K562 (cell line): ENCODE data around the gene CUX1. TPM values are rescaled to one million over a fixed set of nuclear protein-coding genes. Genes with fewer than 3 reads are reported as not detected.
A peak's percentile ranks its signal among the peaks of the same experiment; 100 is the strongest.

Source experiments
- ATAC-seq: fragments of 200-7000 bp; cut with Tn5 transposase; 3 replicates; pipeline ENCODE4 v1.9.1; 2020; ENCODE audit warnings: moderate library complexity
- BruUV-seq: library from RNA; stranded (reverse); fragments of 400-500 nt; replicated peaks from 2 replicates; lab custom pipeline; 2021; lab: Mats Ljungman, UMichigan
- CTCF ChIA-PET: fragments of 300-600 bp; formaldehyde crosslinking; extraction: SDS; loops from one replicate; lab custom pipeline; 2021; ENCODE audit warnings: low intra/inter-chr PET ratio; lab: Yijun Ruan, JAX
- POLR2A ChIA-PET: fragments of 300-600, 350-650 bp; sonication (Branson Sonifier 250); formaldehyde crosslinking; extraction: SDS; loops from one replicate; lab custom pipeline; 2021; ENCODE audit warnings: antibody characterized with exemption, inconsistent platforms; lab: Yijun Ruan, JAX
- DNase-seq, 4 experiments: peaks; one replicate each; pipeline versions ENCODE4 v3.0.0 to v3.0.0-alpha.2; 2011 to 2018; ENCODE audit warnings: low spot score in 3 of 4, mixed read lengths in 3 of 4; ENCODE audit errors: extremely low read depth in 1 of 4
- FAIRE-seq: peaks from 2 replicates; lab custom pipeline; 2011; peaks lifted over from hg19 to GRCh38; lab: Jason Lieb, UNC
- H2AFZ ChIP-seq: 2 replicates; pipeline ENCODE4 v1.6.0; 2011; ENCODE audit warnings: low read depth, low read length, control low read depth, inconsistent platforms
- H3K27ac ChIP-seq: fragments of 200-600 bp; 3 replicates; pipeline ENCODE4 v1.8.0; 2011; ENCODE audit warnings: low read depth, mild to moderate bottlenecking, control low read depth, inconsistent platforms, low read length, moderate library complexity, mixed read lengths; ENCODE audit errors: extremely low read depth
- H3K27me3 ChIP-seq, 2 experiments: fragments of 300-600 bp in 1 of 2; 2 replicates in 1 of 2; 3 replicates in 1 of 2; pipeline versions ENCODE4 v1.6.0 to v1.8.0; 2011; ENCODE audit warnings: inconsistent platforms in 2 of 2, low read length in 2 of 2, mild to moderate bottlenecking in 1 of 2, mixed read lengths in 1 of 2, moderate library complexity in 1 of 2; ENCODE audit not compliant: control insufficient read depth in 2 of 2, insufficient read depth in 2 of 2
- H3K36me3 ChIP-seq: fragments of 300-600 bp; 3 replicates; pipeline ENCODE4 v1.8.0; 2011; ENCODE audit warnings: mild to moderate bottlenecking, low read length, inconsistent platforms; ENCODE audit not compliant: control insufficient read depth, insufficient read depth
- H3K4me1 ChIP-seq, 2 experiments: fragments of 200-600 bp in 1 of 2; replicated peaks in 1 of 2; 2 replicates in 1 of 2; 3 replicates in 1 of 2; pipeline versions ENCODE4 v1.5.1 to v1.8.0; 2011; ENCODE audit warnings: inconsistent platforms in 2 of 2, low read length in 2 of 2, mild to moderate bottlenecking in 1 of 2, mixed read lengths in 1 of 2, moderate library complexity in 1 of 2; ENCODE audit not compliant: control insufficient read depth in 2 of 2, insufficient read depth in 2 of 2
- H3K4me2 ChIP-seq: 2 replicates; pipeline ENCODE4 v1.6.1; 2011; ENCODE audit warnings: low read length, control low read depth, inconsistent platforms, mixed read lengths; ENCODE audit not compliant: insufficient read depth
- H3K4me3 ChIP-seq: fragments of 200-600 bp; sonication (generic), shearing (Covaris generic); 2 replicates; pipeline ENCODE4 v1.5.1; 2016; ENCODE audit warnings: control low read depth, inconsistent platforms
- H3K79me2 ChIP-seq: fragments of 200-600 bp; 3 replicates; pipeline ENCODE4 v1.8.0; 2011; ENCODE audit warnings: low read length, inconsistent platforms; ENCODE audit not compliant: control insufficient read depth, insufficient read depth
- H3K9ac ChIP-seq, 2 experiments: 2 replicates each; pipeline versions ENCODE4 v1.6.0 to v1.6.1; 2011; ENCODE audit warnings: low read depth in 2 of 2, low read length in 2 of 2, control low read depth in 1 of 2, inconsistent platforms in 1 of 2, mild to moderate bottlenecking in 1 of 2, mixed read lengths in 1 of 2; ENCODE audit not compliant: insufficient read depth in 1 of 2
- H3K9me1 ChIP-seq: one replicate; pipeline ENCODE4 v1.6.0; 2011; ENCODE audit warnings: inconsistent platforms, mild to moderate bottlenecking, low read length, moderate library complexity; ENCODE audit not compliant: control insufficient read depth, insufficient read depth
- H3K9me3 ChIP-seq: replicated peaks from 2 replicates; pipeline ENCODE4 v1.5.1; 2011; ENCODE audit warnings: low read depth, low read length, inconsistent platforms; ENCODE audit not compliant: control insufficient read depth, insufficient read depth
- H4K20me1 ChIP-seq: replicated peaks from 2 replicates; pipeline ENCODE4 v1.6.1; 2011; ENCODE audit warnings: low read length, inconsistent platforms, mixed read lengths; ENCODE audit not compliant: control insufficient read depth, insufficient read depth
- BACH1 ChIP-seq: fragments of 200-800 bp; sonication (Bioruptor generic); IDR thresholded peaks from 2 replicates; pipeline ENCODE4 v1.6.1; 2016; ENCODE audit warnings: missing genetic modification characterization, missing compliant biosample characterization
- ELF2 ChIP-seq: fragments of 250-450 bp; sonication (Bioruptor Pico); IDR thresholded peaks from 2 replicates; pipeline ENCODE4 v1.5.0; 2021; ENCODE audit warnings: mild to moderate bottlenecking
- MXD1 ChIP-seq: fragments of 250-450 bp; sonication (Bioruptor Pico); IDR thresholded peaks from 2 replicates; pipeline ENCODE4 v1.8.0; 2021; ENCODE audit warnings: borderline replicate concordance, mild to moderate bottlenecking, moderate library complexity; ENCODE audit not compliant: poor library complexity, severe bottlenecking
- NR2F6 ChIP-seq: fragments of 450-650 bp; formaldehyde crosslinking; IDR thresholded peaks from 2 replicates; pipeline ENCODE4 v1.4.0; 2020; ENCODE audit warnings: mild to moderate bottlenecking
- PHB2 ChIP-seq: fragments of 450-650 bp; IDR thresholded peaks from 2 replicates; pipeline ENCODE4 v1.6.1; 2017; ENCODE audit warnings: low read depth
- RBM25 ChIP-seq: fragments of 200-400 bp; formaldehyde crosslinking; IDR thresholded peaks from 2 replicates; pipeline ENCODE4 v1.6.1; 2018; ENCODE audit warnings: low read length, low read depth, moderate library complexity; ENCODE audit not compliant: severe bottlenecking
- SOX6 ChIP-seq: fragments of 450-650 bp; IDR thresholded peaks from 2 replicates; pipeline ENCODE4 v1.6.1; 2014; ENCODE audit warnings: mild to moderate bottlenecking
- TSHZ1 ChIP-seq: fragments of 250-450 bp; sonication (Bioruptor Pico); IDR thresholded peaks from 2 replicates; pipeline ENCODE4 v1.4.0; 2020; ENCODE audit warnings: mild to moderate bottlenecking, moderate library complexity
- XRCC4 ChIP-seq: IDR thresholded peaks from one replicate; pipeline ENCODE4 v1.6.1; 2011; ENCODE audit not compliant: insufficient read depth, insufficient read length; ENCODE audit errors: extremely low read depth
- ZNF121 ChIP-seq: sonication (generic); formaldehyde crosslinking; conservative IDR thresholded peaks from 2 replicates; pipeline ENCODE4 v1.8.0; 2022; ENCODE audit warnings: missing genetic modification reagents
- ZNF431 ChIP-seq: sonication (generic); formaldehyde crosslinking; IDR thresholded peaks from 2 replicates; pipeline ENCODE4 v1.8.0; 2022; ENCODE audit warnings: mild to moderate bottlenecking, missing genetic modification reagents
- ZNF449 ChIP-seq: fragments of 250-450 bp; sonication (Bioruptor Pico); IDR thresholded peaks from 2 replicates; pipeline ENCODE4 v1.8.0; 2022; ENCODE audit warnings: moderate library complexity, mild to moderate bottlenecking, inconsistent platforms
- WGBS: fragments of 100-300 bp; shearing (Covaris generic); methylation state at CpG from one replicate; pipeline ENCODE4 v1.1.6; 2016; ENCODE audit warnings: low coverage, mixed read lengths; ENCODE audit not compliant: insufficient coverage; ENCODE audit errors: missing lambda C conversion rate; 5-methylcytosine and 5-hydroxymethylcytosine counted together
- in situ Hi-C: fragments of 300-500 bp; cut with MboI; formaldehyde crosslinking; loops from 4 replicates; pipeline ENCODE4 v1.15.0; 2018; ENCODE audit warnings: inconsistent platforms, mixed read lengths
- intact Hi-C: fragments of 100-400 bp; cut with micrococcal nuclease; formaldehyde crosslinking; loops from 2 replicates; pipeline ENCODE4 v1.14.2; 2022
- polyA plus RNA-seq, 8 experiments: library from polyadenylated mRNA; depleted of rRNA in 4 of 8; stranded (reverse) in 5 of 8; unstranded in 3 of 8; fragments of >200 nt; fragmentation: Nextera tagmentation in 2 of 8; fragmentation: Illumina TruSeq in 1 of 8; extraction: Ambion mirVana in 2 of 8; extraction: Trizol in 1 of 8; gene quantifications; 2 replicates each; pipeline versions ENCODE4 v1.2.1 to v1.2.3, GENCODE V29; 2011 to 2014; ENCODE audit warnings: inconsistent platforms in 1 of 8, missing spikeins in 1 of 8
- total RNA-seq, 7 experiments: library from RNA; depleted of rRNA in 6 of 7; stranded (reverse); fragments of >200 nt in 6 of 7; fragmentation: Illumina TruSeq in 2 of 7; extraction: Trizol in 2 of 7; gene quantifications; 2 replicates each; pipeline versions ENCODE4 v1.2.1 to v1.2.3, GENCODE V29; 2011 to 2021; ENCODE audit warnings: low replicate concordance in 1 of 7

The CUX1 gene
- total and polyA plus RNA-seq, 9 of the 15 experiments (the other 6 are each of a cell fraction or from before 2014, with no cell fraction given), result 3.6 to 55.3 (median 25.2) TPM

GRCh38 chr7:101864039-101864438 is 46.6 kb downstream of the CUX1 start:
- peaks cover 96% of the 10 kb centered on the region for H3K79me2 ChIP-seq
- no peak overlapping the region for H3K4me3 ChIP-seq
- peaks cover 16% of the 10 kb centered on the region for H4K20me1 ChIP-seq
- TF ChIP-seq SOX6 (no peak), BACH1 (tag) (no peak), ZNF121 (CRISPR knock-in tag) (peak; percentile 86), NR2F6 (CRISPR knock-in tag) (no peak), TSHZ1 (CRISPR knock-in tag) (no peak), ELF2 (CRISPR knock-in tag) (no peak), MXD1 (CRISPR knock-in tag) (no peak), ZNF449 (CRISPR knock-in tag) (no peak), PHB2 (no peak), ZNF431 (no peak), XRCC4 (no peak), RBM25 (peak; percentile 60)
- no peak overlapping the region for H3K4me2 ChIP-seq
- no peak overlapping the region for H2AFZ ChIP-seq
- no peak for ATAC-seq
- intact Hi-C loops (no loop called here), in situ Hi-C loops (no loop called here)
- 90% methylated on average over 4 of the region's 4 CpGs for WGBS
- H3K27ac ChIP-seq, result no peak overlapping the region
- CTCF ChIA-PET, result no interaction called here
- H3K9me1 ChIP-seq, result no peaks in the 10 kb centered on the region
- H3K36me3 ChIP-seq, result peaks cover 14% of the 10 kb centered on the region; the same call in 2 of the 3 replicates
- DNase-seq, result no peak
- no peaks in the 10 kb centered on the region for H3K9me3 ChIP-seq
- FAIRE-seq, result no peak
- H3K4me1 ChIP-seq, result peaks cover 30 to 46% of the 10 kb centered on the region in 2 experiments
- POLR2A ChIA-PET, result no interaction called here
- no peak overlapping the region for H3K9ac ChIP-seq
- no peaks in the 10 kb centered on the region for H3K27me3 ChIP-seq
- BruUV-seq, result no TSS peak
